Fibroblast of gingiva (primary cell): ENCODE results near the gene TNNT3.

ENCODE experiments used
- DNase-seq: peaks from one replicate; pipeline ENCODE4 v3.0.0-alpha.2; 2011; ENCODE audit warnings: low read depth

TNNT3 gene

DNA sequence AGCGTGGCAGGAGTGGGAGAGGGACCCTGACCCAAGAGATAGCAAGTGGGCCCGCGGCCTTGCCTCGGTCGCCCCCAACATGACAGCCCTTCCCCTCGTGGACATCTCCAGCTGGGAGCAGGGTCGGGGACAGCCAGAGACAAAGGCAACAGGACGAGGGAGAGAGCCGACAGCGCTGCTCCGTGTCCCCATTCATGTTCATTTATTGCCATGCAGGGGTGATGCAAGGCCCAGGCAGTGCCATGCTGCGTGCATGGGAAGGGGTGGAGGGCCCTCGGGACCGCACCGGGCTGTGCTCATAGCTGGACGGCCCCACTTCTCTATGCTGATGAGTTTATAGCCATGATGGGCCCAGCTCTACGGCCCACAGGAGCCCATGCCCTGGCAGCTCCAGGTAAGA lies 40.3 kb downstream of the TNNT3 start:
- DNase-seq, result no peak

DNA sequence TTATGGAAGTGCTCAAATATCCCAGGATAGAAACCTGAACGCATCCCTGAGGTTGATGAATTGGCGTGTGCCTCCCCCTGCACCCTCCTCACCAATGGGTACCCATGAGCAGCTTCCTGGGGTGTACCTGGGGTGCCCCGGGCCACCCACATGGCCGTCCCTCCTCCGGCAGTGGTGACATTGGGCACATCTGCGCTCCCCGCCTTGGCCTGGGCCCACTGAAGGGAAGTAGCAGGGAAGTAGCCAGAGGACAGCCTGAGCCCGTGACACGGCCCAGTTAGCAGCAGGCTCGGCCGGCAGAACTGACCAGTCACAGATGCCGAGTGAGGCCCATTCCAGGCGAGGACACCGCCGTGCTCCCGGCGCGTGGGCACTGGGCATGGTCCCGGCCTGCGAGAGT lies 44.4 kb downstream of the TNNT3 start:
- DNase-seq, result no peak

- DNase-seq, result no peak
Observed at GRCh38 chr11:1964348-1964747, 44.8 kb downstream of the TNNT3 start.

- DNase-seq, result no peak
Observed at GRCh38 chr11:1964955-1965354, 45.5 kb downstream of the TNNT3 start.

DNA sequence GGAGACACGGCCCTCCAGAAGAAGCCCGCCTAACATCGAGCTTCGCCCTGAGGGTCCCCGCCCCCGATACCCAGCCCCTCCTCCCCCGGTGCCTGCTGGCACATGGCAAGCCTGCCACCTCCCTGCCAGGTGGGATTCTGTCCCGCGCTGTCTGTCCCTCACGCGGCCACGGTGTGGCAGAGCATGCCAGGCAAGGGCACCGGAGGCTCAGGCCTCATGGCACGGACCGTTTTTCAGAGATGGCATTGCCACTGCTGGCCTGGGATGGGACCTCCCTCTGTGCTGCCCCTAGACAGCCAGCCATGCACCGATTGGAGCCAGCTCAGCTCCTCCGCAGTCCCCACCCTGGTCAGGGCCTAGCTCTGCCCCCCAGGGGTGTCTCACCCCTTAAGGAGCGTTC lies 47.0 kb downstream of the TNNT3 start:
- DNase-seq, result no peak

DNA sequence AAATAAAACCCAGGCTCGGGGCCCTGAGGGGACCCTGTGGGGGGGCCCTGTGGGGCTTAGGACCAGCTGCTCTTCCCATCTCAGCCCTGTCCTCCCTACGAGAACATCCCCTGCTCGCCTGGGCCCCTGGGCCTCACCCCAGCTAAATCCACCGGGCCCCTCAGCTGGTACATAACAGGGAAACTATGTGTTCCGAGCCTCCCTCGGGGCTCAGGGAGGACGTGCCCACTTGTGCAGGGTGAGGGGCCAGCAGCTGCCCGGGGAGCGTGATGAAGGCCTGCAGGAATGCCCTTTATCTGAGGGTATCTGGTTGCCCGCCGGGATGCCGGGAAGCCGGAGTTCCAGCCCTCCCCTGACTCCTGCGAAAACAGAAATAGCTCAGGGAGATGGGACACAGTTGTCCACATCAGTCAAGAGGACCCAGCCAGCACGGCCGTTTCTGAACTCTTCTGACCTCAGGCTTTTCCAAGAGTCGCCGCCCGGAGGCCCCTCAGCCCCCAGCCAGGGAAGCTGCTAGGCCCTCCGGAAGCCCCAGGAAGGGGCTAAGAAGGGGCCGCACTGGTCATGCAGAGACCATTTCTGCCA lies 48.2 kb downstream of the TNNT3 start:
- no peak for DNase-seq

DNA sequence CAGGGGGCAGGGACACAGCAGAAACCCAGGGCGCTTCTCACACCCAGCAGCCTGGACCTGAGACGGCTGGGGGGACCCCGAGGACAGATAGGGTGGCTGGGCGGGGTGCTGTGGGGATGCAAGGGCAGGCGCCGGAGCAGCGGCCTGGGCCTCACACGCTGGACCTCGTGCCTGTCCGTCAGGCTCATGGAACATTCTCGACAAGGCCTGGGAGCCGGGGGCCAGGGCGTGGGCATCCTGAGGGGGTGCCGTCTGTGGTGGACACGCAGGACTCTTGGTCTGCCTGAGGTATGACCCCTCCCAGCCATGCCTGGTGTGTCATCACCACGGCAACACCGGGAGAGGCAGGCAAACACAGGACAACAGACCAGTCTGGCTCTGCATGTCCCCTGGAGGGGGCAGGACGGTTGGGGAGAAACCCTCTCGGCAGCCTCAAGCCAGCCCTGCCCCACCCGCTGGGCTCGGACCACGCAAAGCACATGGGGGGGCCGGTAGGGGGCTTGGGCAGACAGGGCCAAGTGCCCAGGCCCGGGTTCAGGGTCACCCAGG lies 49.0 kb downstream of the TNNT3 start:
- no peak for DNase-seq

GRCh38 chr11:1969035-1969434 lies 49.5 kb downstream of the TNNT3 start:
- DNase-seq, result no peak

GRCh38 chr11:1969776-1970175 lies 50.3 kb downstream of the TNNT3 start:
- DNase-seq, result no peak

DNA sequence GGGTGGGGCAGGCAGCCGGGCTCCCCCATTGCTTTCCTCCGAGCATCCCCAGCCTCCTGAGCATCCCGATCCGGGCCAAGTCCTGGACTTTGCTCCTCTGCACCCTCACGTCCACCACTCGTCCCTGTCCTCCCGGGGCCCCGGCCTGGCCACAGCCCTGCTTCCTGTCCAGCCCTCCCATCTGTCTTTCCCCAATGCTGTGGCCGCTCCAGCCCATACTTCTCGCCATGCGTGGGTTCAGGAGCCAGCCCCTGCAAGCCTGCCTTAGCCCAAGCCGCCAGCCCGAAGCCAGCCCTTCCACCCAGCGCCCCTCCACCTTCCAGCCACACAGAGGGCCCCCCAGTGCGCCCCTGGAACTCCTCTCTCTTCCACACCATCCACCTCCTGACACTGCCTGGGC lies 51.5 kb downstream of the TNNT3 start:
- no peak for DNase-seq

DNA sequence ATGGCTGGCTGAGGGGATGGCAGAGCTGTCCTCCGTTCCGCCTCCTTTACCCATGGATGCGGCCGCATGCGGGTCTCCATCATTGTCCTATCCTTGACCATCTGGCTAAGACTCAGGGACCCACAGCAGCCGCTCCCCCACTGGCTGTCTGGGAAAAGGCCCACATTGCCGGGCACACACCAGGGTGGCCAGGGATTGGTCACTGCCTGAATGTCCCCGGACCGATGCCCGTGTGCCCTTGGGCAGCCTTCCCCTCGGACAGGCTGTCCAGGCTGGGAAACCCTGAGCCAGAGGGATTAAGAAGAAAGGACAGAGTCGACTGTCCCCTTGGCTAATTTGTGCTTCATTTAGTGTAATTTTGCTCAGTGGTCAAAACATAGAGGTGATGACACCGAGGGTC lies 55.7 kb downstream of the TNNT3 start:
- DNase-seq, result no peak

GRCh38 chr11:1978720-1979473 lies 59.4 kb downstream of the TNNT3 start:
- DNase-seq, result no peak

DNA sequence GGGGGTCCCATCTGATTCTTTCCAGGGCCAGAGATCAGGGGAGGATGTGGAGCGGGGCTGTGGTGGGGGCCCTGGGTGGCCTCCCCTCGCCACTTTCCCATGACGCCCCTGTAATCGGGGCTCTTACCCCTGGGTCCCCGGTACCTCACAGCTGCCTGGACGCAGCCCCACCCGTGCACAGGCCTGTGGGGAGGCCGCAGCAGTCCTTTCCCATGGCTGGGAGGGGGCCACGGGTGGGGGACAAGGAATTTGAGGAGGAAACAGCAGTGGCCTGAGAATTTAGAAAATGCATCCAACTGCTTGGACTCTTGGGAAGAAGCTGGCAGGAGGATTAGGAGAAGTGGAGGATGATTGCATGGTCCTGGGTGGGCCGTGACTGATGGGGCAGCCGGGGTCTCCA lies 60.1 kb downstream of the TNNT3 start:
- DNase-seq, result no peak

DNA sequence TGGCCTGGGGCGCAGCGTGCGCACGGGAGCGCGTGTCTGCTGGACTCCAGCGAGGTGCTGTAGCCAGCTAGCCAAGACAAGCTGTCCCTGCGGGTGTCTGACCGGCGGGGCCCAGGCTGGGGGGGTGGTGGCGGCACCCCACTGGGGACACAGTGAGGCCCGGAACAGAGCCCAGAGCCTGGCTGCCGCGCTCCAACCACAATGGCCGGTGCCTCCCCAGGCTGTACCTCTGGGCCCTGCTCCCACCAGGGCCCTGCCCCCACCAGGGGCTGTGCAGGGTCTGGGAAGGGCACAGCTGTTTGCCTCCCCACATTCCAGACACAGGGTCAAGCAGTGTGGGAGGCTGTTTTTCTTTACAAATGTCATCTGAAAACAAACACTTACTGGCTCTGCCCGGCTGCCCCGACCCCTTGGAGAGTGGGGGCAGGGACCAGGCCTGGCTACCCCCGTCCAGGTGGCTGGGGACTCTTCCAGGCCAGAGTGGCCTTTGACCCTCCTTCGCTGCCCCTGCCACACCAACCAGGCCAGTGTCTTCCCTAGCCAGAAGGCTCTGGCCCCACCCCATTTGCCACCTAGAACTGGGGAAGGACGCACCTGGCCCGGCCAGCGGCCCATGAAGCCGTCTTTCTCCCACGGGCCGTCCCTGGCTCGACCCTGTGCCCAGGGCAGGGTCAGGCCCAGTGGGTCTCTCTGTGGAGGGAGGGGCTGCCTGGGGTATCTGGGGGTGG lies 63.5 kb downstream of the TNNT3 start:
- DNase-seq, result no peak

DNA sequence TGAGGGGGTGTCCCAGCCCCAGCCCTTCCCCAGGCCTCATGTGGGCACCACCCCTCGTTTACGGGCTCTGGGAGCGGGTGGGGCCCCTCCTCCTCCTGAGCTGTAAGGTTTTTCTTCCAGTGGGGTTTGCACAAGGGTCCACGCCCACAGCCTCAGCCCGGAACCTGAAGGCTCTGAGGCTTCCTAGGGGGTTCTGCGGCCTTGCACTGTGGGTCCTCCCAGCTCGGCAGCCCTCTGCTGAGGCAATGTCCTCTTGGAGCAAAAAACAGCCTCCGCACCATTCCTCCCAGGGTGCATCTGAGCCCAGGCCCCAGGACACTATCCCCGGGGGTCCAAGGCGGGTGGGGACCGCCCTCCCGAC lies 64.1 kb downstream of the TNNT3 start:
- no peak for DNase-seq

- no peak for DNase-seq
Observed at GRCh38 chr11:1987024-1987423, 67.5 kb downstream of the TNNT3 start.

DNA sequence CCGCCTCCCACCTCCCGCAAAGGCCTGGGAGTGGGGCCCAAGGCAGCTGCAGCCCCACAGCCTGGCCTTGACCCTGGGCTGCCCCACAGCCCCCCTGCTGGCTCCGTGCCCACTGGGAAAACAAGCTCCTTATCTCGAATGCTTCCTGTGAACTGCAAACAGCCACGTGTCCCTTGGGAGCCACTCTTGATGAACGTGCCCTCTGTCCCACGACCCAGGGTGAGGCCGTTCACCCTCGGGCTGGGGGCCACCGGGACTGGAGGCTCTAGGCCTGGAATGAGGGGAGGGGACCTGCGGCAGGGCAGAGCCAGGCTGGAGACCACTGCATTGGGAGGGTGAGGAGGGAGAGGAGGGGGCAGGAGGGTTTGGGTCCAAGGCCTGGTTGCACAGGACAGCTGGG lies 68.7 kb downstream of the TNNT3 start:
- no peak for DNase-seq
